ENCODE results near the gene SELL.

- TF ChIP-seq EZH2 (IDR thresholded peaks at IDR 0.05; ENCODE audit: borderline replicate concordance, low read depth, low read length, poor library complexity, severe bottlenecking), result no peak
- TF ChIP-seq CTCF (conservative IDR thresholded peaks at IDR 0.05; ENCODE audit: low read depth, low read length), result no peak
These were observed 12.3 kb upstream of the SELL start for GRCh38 chr1:169723763-169724162.
